Measurements from ENCODE around the gene GPR157. TPM values are rescaled to one million over a fixed set of nuclear protein-coding genes. Genes with fewer than 3 reads are reported as not detected.

The GPR157 gene
- total RNA-seq, 2 donors from 2014 or later, result 2.3 to 5.0 TPM

DNA sequence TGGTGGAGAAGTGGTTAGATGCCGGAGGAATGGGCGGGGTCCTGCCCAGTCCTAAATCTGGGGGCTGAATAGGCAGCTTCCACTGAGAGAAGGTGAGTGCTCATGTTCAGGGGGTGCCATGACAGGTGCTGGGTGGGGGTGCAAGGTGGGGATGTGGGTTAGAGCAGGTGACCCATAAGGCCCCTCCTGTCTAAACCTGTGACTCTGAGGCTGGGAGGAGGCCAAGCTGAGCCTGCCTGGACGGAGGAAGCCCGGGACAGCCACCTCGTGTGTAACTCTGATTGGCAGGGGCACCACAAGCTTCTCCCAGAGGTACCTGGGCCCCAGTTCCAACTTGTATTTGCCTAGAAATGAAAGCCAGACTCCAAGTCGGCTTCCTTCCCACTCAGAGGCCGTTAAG lies 10.7 kb downstream of the GPR157 start:
- WGBS, 2 experiments (ENCODE audit: insufficient coverage in 1 of 2, insufficient read length in 1 of 2), result 91 to 94% methylated on average over 6 to 7 of the region's 7 CpGs
- DNase-seq, result no peak

DNA sequence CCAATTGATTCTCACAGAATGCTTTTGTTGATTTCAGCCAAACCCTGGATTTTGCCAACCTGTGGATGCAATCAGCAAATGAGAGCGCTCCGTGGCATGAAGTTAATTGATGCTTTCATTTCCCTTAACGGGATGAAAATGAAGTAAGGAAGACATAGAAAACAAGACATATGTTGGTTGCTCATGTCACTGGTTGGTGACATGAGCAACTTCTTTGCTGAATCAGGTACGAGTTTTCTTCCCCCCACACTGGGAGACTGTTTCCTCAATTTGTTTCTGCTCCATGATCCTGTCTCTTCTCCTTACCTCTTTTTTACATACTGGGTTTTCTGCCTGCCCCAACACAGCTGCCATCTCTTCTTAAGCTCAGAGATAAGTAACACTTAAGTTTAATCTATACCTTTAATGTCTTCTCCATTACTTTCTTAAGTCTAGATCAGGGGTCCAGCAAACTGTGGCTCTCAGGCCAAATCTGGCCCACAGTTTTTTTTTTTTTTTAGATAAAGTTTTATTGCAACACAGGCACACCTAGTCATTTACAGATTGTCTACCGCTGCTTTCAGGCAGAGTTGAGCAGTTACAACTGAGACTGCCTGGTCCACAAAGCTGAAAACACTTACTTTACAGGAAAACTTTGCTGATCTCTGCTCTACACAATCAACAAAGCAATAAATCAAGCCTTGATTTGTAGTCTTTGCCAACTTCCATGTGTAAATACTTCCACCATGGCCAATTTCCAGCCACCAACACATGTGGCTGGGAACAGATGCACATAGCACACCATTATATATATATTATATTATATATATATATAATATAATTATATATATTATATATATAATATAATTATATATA lies 13.3 kb downstream of the GPR157 start:
- H3K4me3 ChIP-seq (ENCODE audit: low read length), result no peak overlapping the region
- no peak overlapping the region for H3K27ac ChIP-seq (ENCODE audit: low read depth, low read length)
- no peak overlapping the region for H3K4me3 Mint-ChIP-seq
- peaks cover 5% of the 10 kb centered on the region for H3K27me3 Mint-ChIP-seq (ENCODE audit: insufficient read depth)
- H3K27me3 ChIP-seq (ENCODE audit: control insufficient read depth, insufficient read depth, low read length, poor library complexity, severe bottlenecking), result no peaks in the 10 kb centered on the region
- H3K4me1 Mint-ChIP-seq, result peaks cover 8% of the 10 kb centered on the region
- no peak for DNase-seq
- H3K36me3 ChIP-seq (ENCODE audit: control insufficient read depth, insufficient read depth, low read length), result no peaks in the 10 kb centered on the region
- 91% methylated on average over 4 to 5 of the region's 5 CpGs for WGBS, 2 experiments (ENCODE audit: insufficient coverage in 1 of 2, insufficient read length in 1 of 2)
- H3K9me3 ChIP-seq (ENCODE audit: control insufficient read depth, low read length), result no peaks in the 10 kb centered on the region
- TF ChIP-seq, protein P1, sequence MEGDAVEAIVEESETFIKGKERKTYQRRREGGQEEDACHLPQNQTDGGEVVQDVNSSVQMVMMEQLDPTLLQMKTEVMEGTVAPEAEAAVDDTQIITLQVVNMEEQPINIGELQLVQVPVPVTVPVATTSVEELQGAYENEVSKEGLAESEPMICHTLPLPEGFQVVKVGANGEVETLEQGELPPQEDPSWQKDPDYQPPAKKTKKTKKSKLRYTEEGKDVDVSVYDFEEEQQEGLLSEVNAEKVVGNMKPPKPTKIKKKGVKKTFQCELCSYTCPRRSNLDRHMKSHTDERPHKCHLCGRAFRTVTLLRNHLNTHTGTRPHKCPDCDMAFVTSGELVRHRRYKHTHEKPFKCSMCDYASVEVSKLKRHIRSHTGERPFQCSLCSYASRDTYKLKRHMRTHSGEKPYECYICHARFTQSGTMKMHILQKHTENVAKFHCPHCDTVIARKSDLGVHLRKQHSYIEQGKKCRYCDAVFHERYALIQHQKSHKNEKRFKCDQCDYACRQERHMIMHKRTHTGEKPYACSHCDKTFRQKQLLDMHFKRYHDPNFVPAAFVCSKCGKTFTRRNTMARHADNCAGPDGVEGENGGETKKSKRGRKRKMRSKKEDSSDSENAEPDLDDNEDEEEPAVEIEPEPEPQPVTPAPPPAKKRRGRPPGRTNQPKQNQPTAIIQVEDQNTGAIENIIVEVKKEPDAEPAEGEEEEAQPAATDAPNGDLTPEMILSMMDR (conservative IDR thresholded peaks at IDR 0.05), result no peak
- H3K9ac ChIP-seq (ENCODE audit: extremely low read depth, low read length, poor library complexity, severe bottlenecking), result no peak overlapping the region
- no peaks in the 10 kb centered on the region for H3K9me3 Mint-ChIP-seq
- no peak overlapping the region for H3K27ac Mint-ChIP-seq
- no peaks in the 10 kb centered on the region for H3K36me3 Mint-ChIP-seq (ENCODE audit: low read depth)
- no peaks in the 10 kb centered on the region for H3K4me1 ChIP-seq (ENCODE audit: control insufficient read depth, insufficient read depth, low read length)

More for the DNA sequence above, 10.7 kb downstream of the GPR157 start:
- no peak overlapping the region for H3K4me3 ChIP-seq (ENCODE audit: low read length)
- no peaks in the 10 kb centered on the region for H3K36me3 Mint-ChIP-seq (ENCODE audit: low read depth)
- no peaks in the 10 kb centered on the region for H3K4me1 ChIP-seq (ENCODE audit: control insufficient read depth, insufficient read depth, low read length)
- no peak overlapping the region for H3K4me3 Mint-ChIP-seq
- no peaks in the 10 kb centered on the region for H3K27me3 ChIP-seq (ENCODE audit: control insufficient read depth, insufficient read depth, low read length, poor library complexity, severe bottlenecking)
- H3K9me3 ChIP-seq (ENCODE audit: control insufficient read depth, low read length), result no peaks in the 10 kb centered on the region
- no peak overlapping the region for H3K27ac Mint-ChIP-seq
- H3K9me3 Mint-ChIP-seq, result no peaks in the 10 kb centered on the region
- H3K9ac ChIP-seq (ENCODE audit: extremely low read depth, low read length, poor library complexity, severe bottlenecking), result no peak overlapping the region
- H3K4me1 Mint-ChIP-seq, result peaks cover 4% of the 10 kb centered on the region
- H3K36me3 ChIP-seq (ENCODE audit: control insufficient read depth, insufficient read depth, low read length), result no peaks in the 10 kb centered on the region
- H3K27ac ChIP-seq (ENCODE audit: low read depth, low read length), result no peak overlapping the region
- TF ChIP-seq, protein P1 (conservative IDR thresholded peaks at IDR 0.05), result no peak
- H3K27me3 Mint-ChIP-seq (ENCODE audit: insufficient read depth), result no peaks in the 10 kb centered on the region

DNA sequence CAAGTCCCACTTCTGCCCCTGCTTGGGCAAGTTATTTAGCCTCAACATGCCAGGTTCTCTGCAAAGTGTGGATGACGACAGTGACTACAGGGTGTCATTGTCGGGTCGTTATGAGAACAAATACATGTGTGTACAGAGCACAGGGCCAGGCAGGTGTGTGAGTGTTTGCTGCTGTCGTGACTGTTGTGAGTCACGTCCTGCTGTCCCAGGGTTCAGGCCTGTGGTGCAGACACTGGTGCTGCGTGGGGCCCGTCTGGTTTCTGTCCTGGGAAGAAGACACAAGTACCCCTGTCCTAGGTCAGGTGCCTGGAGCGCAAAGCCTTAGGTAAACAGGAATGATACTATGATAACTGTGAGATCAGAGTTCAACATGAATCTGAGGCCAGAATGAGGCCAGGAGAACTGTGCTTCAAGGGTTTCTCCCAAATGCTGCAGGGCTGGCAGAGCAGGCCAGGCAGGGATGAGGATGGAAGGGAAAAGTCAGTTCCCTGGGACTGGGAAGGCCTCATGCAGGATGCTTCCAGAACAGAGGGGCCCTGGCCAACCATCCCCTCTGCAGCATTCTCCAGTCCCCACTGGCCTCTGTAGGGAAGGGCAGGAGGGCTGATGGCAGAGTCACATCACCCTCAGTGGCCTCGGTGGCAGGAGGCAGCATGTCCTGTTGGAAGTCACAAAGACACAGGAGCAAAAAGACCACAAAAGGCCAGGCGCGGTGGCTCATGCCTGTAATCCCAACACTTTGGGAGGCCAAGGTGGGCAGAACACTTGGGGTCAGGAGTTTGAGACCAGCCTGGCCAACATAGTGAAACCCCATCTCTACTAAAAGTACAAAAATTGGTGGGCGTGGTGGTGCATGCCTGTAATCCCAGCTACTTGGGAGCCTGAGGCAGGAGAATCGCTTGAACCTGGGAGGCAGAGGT lies 15.7 kb downstream of the GPR157 start:
- WGBS, 2 experiments (ENCODE audit: insufficient coverage in 1 of 2, insufficient read length in 1 of 2), result 87 to 91% methylated on average over 8 to 13 of the region's 13 CpGs
- no peak overlapping the region for H3K9ac ChIP-seq (ENCODE audit: extremely low read depth, low read length, poor library complexity, severe bottlenecking)
- Mint-ChIP-seq H3K4me1 (peaks cover 8% of the 10 kb centered on the region), H3K27me3 (ENCODE audit: insufficient read depth) (peaks cover 5% of the 10 kb centered on the region), H3K36me3 (ENCODE audit: low read depth) (no peaks in the 10 kb centered on the region), H3K27ac (peak overlapping the region; percentile 82), H3K9me3 (no peaks in the 10 kb centered on the region), H3K4me3 (no peak overlapping the region)
- H3K4me1 ChIP-seq (ENCODE audit: control insufficient read depth, insufficient read depth, low read length), result no peaks in the 10 kb centered on the region
- H3K27ac ChIP-seq (ENCODE audit: low read depth, low read length), result no peak overlapping the region
- DNase-seq, result peak; percentile 64
- TF ChIP-seq, protein P1 (conservative IDR thresholded peaks at IDR 0.05), result no peak
- no peaks in the 10 kb centered on the region for H3K36me3 ChIP-seq (ENCODE audit: control insufficient read depth, insufficient read depth, low read length)
- no peaks in the 10 kb centered on the region for H3K27me3 ChIP-seq (ENCODE audit: control insufficient read depth, insufficient read depth, low read length, poor library complexity, severe bottlenecking)
- H3K9me3 ChIP-seq (ENCODE audit: control insufficient read depth, low read length), result no peaks in the 10 kb centered on the region
- H3K4me3 ChIP-seq (ENCODE audit: low read length), result no peak overlapping the region
